Gastroesophageal sphincter (tissue), 2 donors: ENCODE data around the gene GATAD1.
"Not testable (repeated sequence)": the region's sequence is repeated elsewhere in the genome, so short reads cannot be mapped to it uniquely, and the experiment has no call there.

ENCODE experiments used
- POLR2A ChIP-seq, 2 donors: fragments of 450-650 bp; IDR thresholded peaks; one replicate each; pipeline ENCODE4 v1.6.1; 2017; ENCODE audit warnings: antibody characterized with exemption in 2 of 2, mild to moderate bottlenecking in 2 of 2, moderate library complexity in 1 of 2
- POLR2AphosphoS5 ChIP-seq: sonication (generic); formaldehyde crosslinking; IDR thresholded peaks from one replicate; pipeline ENCODE4 v1.6.1; 2017; ENCODE audit warnings: antibody characterized with exemption

DNA sequence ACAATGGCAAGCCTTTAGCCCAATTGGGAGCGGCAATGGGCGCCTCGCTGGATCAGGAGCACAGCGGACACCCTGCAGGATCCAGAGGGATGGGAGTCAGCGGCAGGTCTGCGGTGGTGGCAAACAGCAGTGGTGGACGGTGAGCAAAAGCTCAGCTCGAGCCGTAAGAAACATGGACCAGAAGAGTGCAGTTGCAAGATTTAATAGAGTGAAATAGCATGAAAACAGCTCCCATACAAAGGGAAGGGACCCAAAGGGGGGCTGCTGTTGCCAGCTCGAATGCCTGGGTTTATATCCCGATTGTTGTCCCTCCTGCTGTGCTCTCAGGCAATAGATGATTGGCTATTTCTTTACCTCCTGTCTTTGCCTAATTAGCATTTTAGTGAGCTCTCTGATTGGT lies 30.4 kb downstream of the GATAD1 start, which contains the start of gene ERVW-1:
- TF ChIP-seq POLR2AphosphoS5; POLR2A (IDR thresholded peaks at IDR 0.05): not testable (repeated sequence)
